Small intestine (tissue), 7 donors: ENCODE results near the gene LDLRAD3. TPM values are rescaled to one million over a fixed set of nuclear protein-coding genes. Genes with fewer than 3 reads are reported as not detected.
"Not testable (repeated sequence)": the region's sequence is repeated elsewhere in the genome, so short reads cannot be mapped to it uniquely, and the experiment has no call there.

ENCODE experiments used
- DNase-seq, 2 donors: peaks; one replicate each; pipeline versions ENCODE4 v3.0.0 to v3.0.0-alpha.2; 2013
- FAIRE-seq: peaks from 2 replicates; lab custom pipeline; 2012; peaks lifted over from hg19 to GRCh38; lab: Jason Lieb, UNC
- H3K27ac ChIP-seq, 3 donors: one replicate each; pipeline ENCODE4 v1.5.1; 2013; ENCODE audit warnings: low read length in 2 of 3, mild to moderate bottlenecking in 2 of 3, control low read depth in 1 of 3, inconsistent platforms in 1 of 3, low read depth in 1 of 3, moderate library complexity in 1 of 3
- H3K27me3 ChIP-seq, 3 donors: one replicate each; pipeline ENCODE4 v1.6.1; 2013; ENCODE audit warnings: low read length in 3 of 3, inconsistent platforms in 1 of 3; ENCODE audit not compliant: control insufficient read depth in 3 of 3, insufficient read depth in 3 of 3
- H3K36me3 ChIP-seq, 3 donors: one replicate each; pipeline ENCODE4 v1.6.1; 2013; ENCODE audit warnings: low read length in 3 of 3, inconsistent platforms in 1 of 3, low read depth in 1 of 3, mild to moderate bottlenecking in 1 of 3, moderate library complexity in 1 of 3; ENCODE audit not compliant: control insufficient read depth in 3 of 3, insufficient read depth in 2 of 3
- H3K4me1 ChIP-seq, 3 donors: one replicate each; pipeline ENCODE4 v1.6.1; 2013; ENCODE audit warnings: low read length in 2 of 3, inconsistent platforms in 1 of 3, low read depth in 1 of 3, mild to moderate bottlenecking in 1 of 3, moderate library complexity in 1 of 3; ENCODE audit not compliant: control insufficient read depth in 3 of 3, insufficient read depth in 2 of 3
- H3K4me3 ChIP-seq, 3 donors: one replicate each; pipeline ENCODE4 v1.5.1; 2013; ENCODE audit warnings: low read length in 3 of 3, control low read depth in 1 of 3, inconsistent platforms in 1 of 3, low read depth in 1 of 3, mild to moderate bottlenecking in 1 of 3, moderate library complexity in 1 of 3
- H3K9me3 ChIP-seq, 2 donors: one replicate each; pipeline ENCODE4 v1.6.1; 2013; ENCODE audit warnings: low read depth in 1 of 2, low read length in 1 of 2; ENCODE audit not compliant: control insufficient read depth in 2 of 2, insufficient read depth in 1 of 2
- WGBS, 3 donors: extraction: QIAGEN DNeasy Blood & Tissue Kit; methylation state at CpG; one replicate each; pipeline ENCODE4 v1.1.7; 2013; 5-methylcytosine and 5-hydroxymethylcytosine counted together
- polyA plus RNA-seq, 4 donors: library from polyadenylated mRNA; stranded (reverse) in 3 of 4; unstranded in 1 of 4; fragments of 200-250 nt in 3 of 4; fragments of 120-200 nt in 1 of 4; gene quantifications; one replicate each; pipeline versions ENCODE4 v1.2.1 to v1.2.3, GENCODE V29; 2013
- donor health status: healthy with polysubstance abuse.
- donor health status: control.
- donor health status: control.
- donor health status: Bipolar disorder and iron deficiency.
- donor health status: healthy.

LDLRAD3 gene
- polyA plus RNA-seq, 4 donors: 0.22 to 6.9 (median 3.5) TPM

GRCh38 chr11:35908432-35908771 is 35.5 kb upstream of the LDLRAD3 start:
- FAIRE-seq, H3K4me1 ChIP-seq, H3K9me3 ChIP-seq, H3K4me3 ChIP-seq, H3K36me3 ChIP-seq, DNase-seq, H3K27me3 ChIP-seq: not testable (repeated sequence)
- H3K27ac ChIP-seq: peak overlapping the region in 2 of 3 donors; percentile 30 to 55
- WGBS, 3 donors: 22 to 64% (median 35%) methylated on average over 5 of the region's 5 CpGs

GRCh38 chr11:35909511-35910265 is 34.2 kb upstream of the LDLRAD3 start:
- Histone ChIP-seq H3K36me3 (no peaks in the 10 kb centered on the region), H3K9me3 (no peaks in the 10 kb centered on the region), H3K27me3 (no peaks in the 10 kb centered on the region), H3K4me3 (no peak overlapping the region), H3K27ac (no peak overlapping the region), H3K4me1 (peaks cover 0 to 6% (median 2%) of the 10 kb centered on the region in 3 donors)
- no peak for DNase-seq
- no peak for FAIRE-seq
- 70 to 87% (median 82%) methylated on average over 3 of the region's 3 CpGs for WGBS, 3 donors

GRCh38 chr11:35911013-35911412 is 32.8 kb upstream of the LDLRAD3 start:
- no peak for FAIRE-seq
- WGBS, 3 donors: 69 to 82% (median 76%) methylated on average over 6 of the region's 6 CpGs
- H3K27ac ChIP-seq: no peak overlapping the region

GRCh38 chr11:35911616-35912165 is 32.2 kb upstream of the LDLRAD3 start:
- Histone ChIP-seq H3K27me3 (no peaks in the 10 kb centered on the region), H3K9me3 (no peaks in the 10 kb centered on the region), H3K4me3 (no peak overlapping the region), H3K4me1 (peaks cover 0 to 6% (median 0%) of the 10 kb centered on the region in 3 donors), H3K36me3 (no peaks in the 10 kb centered on the region), H3K27ac (no peak overlapping the region)
- no peak for DNase-seq
- no peak for FAIRE-seq
- WGBS, 3 donors: 18 to 83% (median 71%) methylated on average over 1 of the region's 1 CpG

More at GRCh38 chr11:35911013-35911412, 32.8 kb upstream of the LDLRAD3 start:
- peaks cover 0 to 6% (median 0%) of the 10 kb centered on the region in 3 donors for H3K4me1 ChIP-seq
- no peak for DNase-seq
- no peaks in the 10 kb centered on the region for H3K27me3 ChIP-seq
- H3K4me3 ChIP-seq: no peak overlapping the region
- no peaks in the 10 kb centered on the region for H3K36me3 ChIP-seq
- no peaks in the 10 kb centered on the region for H3K9me3 ChIP-seq

- H3K4me3 ChIP-seq, H3K4me1 ChIP-seq, H3K36me3 ChIP-seq, DNase-seq, H3K27ac ChIP-seq, FAIRE-seq, H3K27me3 ChIP-seq, H3K9me3 ChIP-seq: not testable (repeated sequence)
- WGBS, 3 donors: 87 to 90% (median 88%) methylated on average over 7 of the region's 7 CpGs
These were observed 31.4 kb upstream of the LDLRAD3 start for GRCh38 chr11:35912436-35912835.

GRCh38 chr11:35912883-35913624 is 30.8 kb upstream of the LDLRAD3 start:
- Histone ChIP-seq H3K4me1 (peaks cover 0 to 6% (median 0%) of the 10 kb centered on the region in 3 donors), H3K36me3 (no peaks in the 10 kb centered on the region), H3K9me3 (no peaks in the 10 kb centered on the region), H3K27me3 (no peaks in the 10 kb centered on the region), H3K4me3 (no peak overlapping the region), H3K27ac (no peak overlapping the region)
- no peak for FAIRE-seq
- no peak for DNase-seq

- Histone ChIP-seq H3K9me3 (no peaks in the 10 kb centered on the region), H3K27me3 (peaks cover 0 to under 1% (median 0%) of the 10 kb centered on the region in 3 donors), H3K36me3 (no peaks in the 10 kb centered on the region), H3K27ac (no peak overlapping the region), H3K4me1 (no peaks in the 10 kb centered on the region), H3K4me3 (no peak overlapping the region)
- DNase-seq: peak in 1 of 2 donors; percentile 40
- FAIRE-seq: no peak
- 43 to 69% (median 48%) methylated on average over 3 of the region's 3 CpGs for WGBS, 3 donors
These were observed 29.0 kb upstream of the LDLRAD3 start for GRCh38 chr11:35914816-35915215.

GRCh38 chr11:35916270-35916669 is 27.6 kb upstream of the LDLRAD3 start:
- no peak overlapping the region for H3K4me3 ChIP-seq
- FAIRE-seq (no peak), DNase-seq (no peak)
- peaks cover 0 to 2% (median 0%) of the 10 kb centered on the region in 3 donors for H3K27me3 ChIP-seq
- H3K4me1 ChIP-seq: no peaks in the 10 kb centered on the region
- no peaks in the 10 kb centered on the region for H3K9me3 ChIP-seq
- H3K36me3 ChIP-seq: no peaks in the 10 kb centered on the region
- WGBS, 3 donors: 83 to 96% (median 90%) methylated on average over 1 of the region's 1 CpG
- no peak overlapping the region for H3K27ac ChIP-seq
